HUES64 (cell line): Measurements from ENCODE around the gene CRABP1.
"Not testable (repeated sequence)": the region's sequence is repeated elsewhere in the genome, so short reads cannot be mapped to it uniquely, and the experiment has no call there.

Source experiments
- H3K27ac ChIP-seq: 2 replicates; pipeline ENCODE4 v1.7.0; 2013; ENCODE audit warnings: low read depth, low read length, inconsistent platforms
- H3K27me3 ChIP-seq: 2 replicates; pipeline ENCODE4 v1.6.1; 2013; ENCODE audit warnings: mild to moderate bottlenecking, low read length; ENCODE audit not compliant: insufficient read depth
- H3K36me3 ChIP-seq: 2 replicates; pipeline ENCODE4 v1.6.1; 2013; ENCODE audit warnings: mild to moderate bottlenecking, low read length; ENCODE audit not compliant: insufficient read depth
- H3K4me1 ChIP-seq: 2 replicates; pipeline ENCODE4 v1.6.1; 2013; ENCODE audit warnings: mild to moderate bottlenecking, low read length, moderate library complexity; ENCODE audit not compliant: insufficient read depth
- H3K4me3 ChIP-seq: 2 replicates; pipeline ENCODE4 v1.5.1; 2013; ENCODE audit warnings: mild to moderate bottlenecking, low read length, moderate library complexity
- H3K9ac ChIP-seq: 2 replicates; pipeline ENCODE4 v1.6.1; 2013; ENCODE audit warnings: mild to moderate bottlenecking, low read depth, low read length
- H3K9me3 ChIP-seq: 2 replicates; pipeline ENCODE4 v1.6.1; 2013; ENCODE audit warnings: low read depth, low read length; ENCODE audit not compliant: insufficient read depth
- WGBS: fragments of 150-250, 120-280 bp; methylation state at CpG from one replicate; pipeline ENCODE4 v1.1.7; 2013; ENCODE audit warnings: missing lambda C conversion rate; 5-methylcytosine and 5-hydroxymethylcytosine counted together

Gene CRABP1

GRCh38 chr15:78365917-78366316 lies 25.8 kb downstream of the CRABP1 start:
- Histone ChIP-seq H3K4me1 (0 out of 2 replicates have a peak, but pooled peaks cover 4% of the 10 kb centered on the region), H3K9me3 (no peaks in the 10 kb centered on the region), H3K36me3 (no peaks in the 10 kb centered on the region), H3K27me3 (no peaks in the 10 kb centered on the region), H3K9ac (no peak overlapping the region), H3K4me3 (no peak overlapping the region), H3K27ac (no peak overlapping the region)
- 88% methylated on average over 8 of the region's 8 CpGs for WGBS

- Histone ChIP-seq H3K4me3 (no peak overlapping the region), H3K36me3 (no peaks in the 10 kb centered on the region), H3K9me3 (no peaks in the 10 kb centered on the region), H3K9ac (no peak overlapping the region), H3K4me1 (0 out of 2 replicates have a peak, but pooled peaks cover 4% of the 10 kb centered on the region), H3K27ac (no peak overlapping the region), H3K27me3 (no peaks in the 10 kb centered on the region)
- 93% methylated on average over 5 of the region's 5 CpGs for WGBS
These were observed 26.2 kb downstream of the CRABP1 start for GRCh38 chr15:78366342-78366741.

- H3K4me3 ChIP-seq = no peak overlapping the region
- 22% methylated on average over 5 of the region's 5 CpGs for WGBS
- H3K36me3 ChIP-seq = no peaks in the 10 kb centered on the region
- no peak overlapping the region for H3K9ac ChIP-seq
- no peaks in the 10 kb centered on the region for H3K9me3 ChIP-seq
- H3K4me1 ChIP-seq = 0 out of 2 replicates have a peak, but pooled peaks cover 6% of the 10 kb centered on the region
- H3K27me3 ChIP-seq = no peaks in the 10 kb centered on the region
- H3K27ac ChIP-seq = no peak overlapping the region
These were observed 28.5 kb downstream of the CRABP1 start for GRCh38 chr15:78368651-78369050.

GRCh38 chr15:78369161-78369560 lies 29.0 kb downstream of the CRABP1 start:
- Histone ChIP-seq H3K36me3 (no peaks in the 10 kb centered on the region), H3K27me3 (no peaks in the 10 kb centered on the region), H3K4me3 (no peak overlapping the region), H3K9me3 (no peaks in the 10 kb centered on the region), H3K9ac (no peak overlapping the region), H3K27ac (no peak overlapping the region), H3K4me1 (0 out of 2 replicates have a peak, but pooled peaks cover 6% of the 10 kb centered on the region)
- WGBS = 89% methylated on average over 3 of the region's 3 CpGs

- Histone ChIP-seq H3K9me3 (no peaks in the 10 kb centered on the region), H3K36me3 (no peaks in the 10 kb centered on the region), H3K27me3 (no peaks in the 10 kb centered on the region), H3K4me1 (0 out of 2 replicates have a peak, but pooled peaks cover 6% of the 10 kb centered on the region), H3K4me3 (no peak overlapping the region), H3K27ac (no peak overlapping the region), H3K9ac (no peak overlapping the region)
- WGBS = 90% methylated on average over 6 of the region's 6 CpGs
These were observed 29.9 kb downstream of the CRABP1 start for GRCh38 chr15:78370013-78370412.

- Histone ChIP-seq H3K4me1 (0 out of 2 replicates have a peak, but pooled peaks cover 6% of the 10 kb centered on the region), H3K4me3 (no peak overlapping the region), H3K9ac (no peak overlapping the region), H3K36me3 (no peaks in the 10 kb centered on the region), H3K27ac (no peak overlapping the region), H3K27me3 (no peaks in the 10 kb centered on the region), H3K9me3 (no peaks in the 10 kb centered on the region)
- WGBS = 85% methylated on average over 5 of the region's 5 CpGs
These were observed 32.7 kb downstream of the CRABP1 start for GRCh38 chr15:78372880-78373279.

GRCh38 chr15:78374436-78375393 lies 34.6 kb downstream of the CRABP1 start:
- WGBS = 80% methylated on average over 14 of the region's 14 CpGs
- H3K9ac ChIP-seq = no peak overlapping the region
- no peaks in the 10 kb centered on the region for H3K36me3 ChIP-seq
- H3K4me1 ChIP-seq = 0 out of 2 replicates have a peak, but pooled peaks cover 6% of the 10 kb centered on the region
- no peaks in the 10 kb centered on the region for H3K9me3 ChIP-seq
- no peak overlapping the region for H3K27ac ChIP-seq
- H3K4me3 ChIP-seq = no peak overlapping the region
- H3K27me3 ChIP-seq = no peaks in the 10 kb centered on the region

- not testable (repeated sequence) for H3K27ac ChIP-seq, H3K27me3 ChIP-seq
- WGBS = no CpG with 5 or more reads among the region's 1 CpG
These were observed 40.0 kb downstream of the CRABP1 start for GRCh38 chr15:78380143-78380542.

GRCh38 chr15:78382114-78382880 lies 42.1 kb downstream of the CRABP1 start:
- H3K4me1 ChIP-seq = peaks cover 10% of the 10 kb centered on the region
- no peak overlapping the region for H3K9ac ChIP-seq
- H3K36me3 ChIP-seq = no peaks in the 10 kb centered on the region
- WGBS = 85% methylated on average over 7 of the region's 7 CpGs
- no peak overlapping the region for H3K4me3 ChIP-seq
- no peaks in the 10 kb centered on the region for H3K9me3 ChIP-seq
- no peak overlapping the region for H3K27ac ChIP-seq
- H3K27me3 ChIP-seq = no peaks in the 10 kb centered on the region

More at GRCh38 chr15:78380143-78380542, 40.0 kb downstream of the CRABP1 start:
- H3K4me1 ChIP-seq, H3K36me3 ChIP-seq, H3K9ac ChIP-seq, H3K4me3 ChIP-seq, H3K9me3 ChIP-seq: not testable (repeated sequence)

- Histone ChIP-seq H3K4me1 (peaks cover 26% of the 10 kb centered on the region), H3K36me3 (no peaks in the 10 kb centered on the region), H3K4me3 (no peak overlapping the region), H3K9ac (no peak overlapping the region), H3K27ac (no peak overlapping the region), H3K27me3 (no peaks in the 10 kb centered on the region), H3K9me3 (no peaks in the 10 kb centered on the region)
- 92% methylated on average over 7 of the region's 7 CpGs for WGBS
These were observed 44.5 kb downstream of the CRABP1 start for GRCh38 chr15:78384651-78385050.
